ENCODE measurements around the gene SNORC. TPM values are rescaled to one million over a fixed set of nuclear protein-coding genes. Genes with fewer than 3 reads are reported as not detected.
"Not testable (repeated sequence)": the region's sequence is repeated elsewhere in the genome, so short reads cannot be mapped to it uniquely, and the experiment has no call there.

SNORC gene
- total RNA-seq, 1 donor from 2014 or later: 2.1 TPM

- no peak for DNase-seq (ENCODE audit: low read depth)
These were observed 26.9 kb downstream of the SNORC start for GRCh38 chr2:232896720-232897597.

- no peak for DNase-seq (ENCODE audit: low read depth)
These were observed 27.7 kb downstream of the SNORC start for GRCh38 chr2:232897598-232898408.

- no peak for DNase-seq (ENCODE audit: low read depth)
These were observed 28.8 kb downstream of the SNORC start for GRCh38 chr2:232898592-232899543.

- DNase-seq (ENCODE audit: low read depth): no peak
These were observed 31.0 kb downstream of the SNORC start for GRCh38 chr2:232900811-232901735.

GRCh38 chr2:232901736-232902578 lies 31.9 kb downstream of the SNORC start:
- DNase-seq (ENCODE audit: low read depth): peak; percentile 90

GRCh38 chr2:232903989-232904388 lies 33.9 kb downstream of the SNORC start:
- DNase-seq (ENCODE audit: low read depth): no peak

- DNase-seq (ENCODE audit: low read depth): not testable (repeated sequence)
These were observed 37.0 kb downstream of the SNORC start for GRCh38 chr2:232906867-232907717.

- DNase-seq (ENCODE audit: low read depth): not testable (repeated sequence)
These were observed 37.6 kb downstream of the SNORC start for GRCh38 chr2:232907718-232908085.

- DNase-seq (ENCODE audit: low read depth): no peak
These were observed 38.6 kb downstream of the SNORC start for GRCh38 chr2:232908695-232909094.

GRCh38 chr2:232910376-232910775 lies 40.3 kb downstream of the SNORC start:
- DNase-seq (ENCODE audit: low read depth): no peak

- no peak for DNase-seq (ENCODE audit: low read depth)
These were observed 41.7 kb downstream of the SNORC start for GRCh38 chr2:232911712-232912277.

- DNase-seq (ENCODE audit: low read depth): no peak
These were observed 43.8 kb downstream of the SNORC start for GRCh38 chr2:232913903-232914302.

- DNase-seq (ENCODE audit: low read depth): no peak
These were observed 49.1 kb downstream of the SNORC start for GRCh38 chr2:232919141-232919540.

- DNase-seq (ENCODE audit: low read depth): no peak
These were observed 50.0 kb downstream of the SNORC start for GRCh38 chr2:232920055-232920454.

GRCh38 chr2:232920760-232921159 lies 50.7 kb downstream of the SNORC start:
- no peak for DNase-seq (ENCODE audit: low read depth)

GRCh38 chr2:232924433-232924832 lies 54.4 kb downstream of the SNORC start:
- no peak for DNase-seq (ENCODE audit: low read depth)

- no peak for DNase-seq (ENCODE audit: low read depth)
These were observed 55.2 kb downstream of the SNORC start for GRCh38 chr2:232925153-232925820.

- DNase-seq (ENCODE audit: low read depth): no peak
These were observed 55.7 kb downstream of the SNORC start for GRCh38 chr2:232925821-232926156.

Measured in renal cortical epithelial cell (primary cell).